Right lobe of liver (tissue), 6 donors: ENCODE results near the gene DIPK1B. TPM values are rescaled to one million over a fixed set of nuclear protein-coding genes. Genes with fewer than 3 reads are reported as not detected.
A peak's percentile ranks its signal among the peaks of the same experiment; 100 is the strongest.

Experiments
- ATAC-seq, 4 donors: fragments of 200-7000 bp; cut with Tn5 transposase; one replicate each; pipeline ENCODE4 v1.9.1; 2020; ENCODE audit warnings: mild to moderate bottlenecking in 4 of 4, moderate library complexity in 4 of 4
- DNase-seq, 3 donors: peaks; one replicate each; pipeline ENCODE4 v3.0.0-alpha.2; 2020
- H3K27ac ChIP-seq, 3 donors: fragments of 200-600 bp; one replicate each; pipeline ENCODE4 v1.8.0; 2022
- H3K27me3 ChIP-seq, 2 donors: fragments of 200-600 bp; one replicate each; pipeline ENCODE4 v1.8.0; 2022
- H3K36me3 ChIP-seq, 4 donors: fragments of 200-600 bp; sonication (generic) in 1 of 4; one replicate each; pipeline versions ENCODE4 v1.5.1 to v1.8.0; 2017 to 2022; ENCODE audit warnings: control low read depth in 1 of 4
- H3K4me1 ChIP-seq, 4 donors: fragments of 200-600 bp; sonication (generic) in 1 of 4; one replicate each; pipeline versions ENCODE4 v1.5.1 to v1.8.0; 2017 to 2022; ENCODE audit warnings: control low read depth in 1 of 4
- H3K4me3 ChIP-seq, 3 donors: fragments of 200-600 bp; one replicate each; pipeline ENCODE4 v1.8.0; 2022
- H3K9me3 ChIP-seq, 4 donors: fragments of 200-600 bp; sonication (generic) in 1 of 4; one replicate each; pipeline versions ENCODE4 v1.5.1 to v1.8.0; 2017 to 2022; ENCODE audit warnings: control low read depth in 1 of 4
- POLR2A ChIP-seq: fragments of 450-650 bp; IDR thresholded peaks from one replicate; pipeline ENCODE4 v1.6.1; 2017; ENCODE audit warnings: antibody characterized with exemption, mild to moderate bottlenecking
- WGBS: methylation state at CpG from one replicate; pipeline ENCODE4 v1.1.6; 2018; ENCODE audit warnings: low coverage, low lambda C conversion rate; ENCODE audit not compliant: insufficient coverage; ENCODE audit errors: missing lambda C conversion rate; 5-methylcytosine and 5-hydroxymethylcytosine counted together
- intact Hi-C, 2 donors: fragments of 100-400 bp; cut with DNase I; formaldehyde crosslinking; loops; one replicate each; pipeline versions ENCODE4 v1.11.2 to v1.14.1; 2022
- total RNA-seq, 6 experiments: library from RNA; depleted of rRNA in 2 of 6; stranded (reverse); fragments of >200 nt in 2 of 6; fragmentation: NEBNext Ultra II Directional in 3 of 6; extraction: Animal tissue kit (Norgen Biotek cat#: 25700) in 3 of 6; gene quantifications; one replicate each; pipeline versions ENCODE4 v1.1.0 to v1.2.4, GENCODE V29; 2016 to 2023
- TF ChIP-seq, protein P1 (sequence below), 4 donors: fragments of 200-600 bp in 3 of 4; fragments of 450-650 bp in 1 of 4; IDR thresholded peaks; one replicate each; pipeline versions ENCODE4 v1.5.1 to v1.8.0; 2016 to 2022; ENCODE audit warnings: antibody characterized with exemption in 4 of 4, mild to moderate bottlenecking in 2 of 4
- donor health status: DM: no; HTN: yes; CAD: no.
- donor health status: DM: no; HTN: no; CAD: no.
- donor health status: DM: no; HTN: no; CAD: no.
- donor health status: DM: no; HTN: yes; CAD: no.
- donor health status: DM: no; HTN: yes; CAD: no.

The DIPK1B gene
- total RNA-seq, 6 experiments from 2014 or later: 1.4 to 7.7 (median 5.1) TPM

DNA sequence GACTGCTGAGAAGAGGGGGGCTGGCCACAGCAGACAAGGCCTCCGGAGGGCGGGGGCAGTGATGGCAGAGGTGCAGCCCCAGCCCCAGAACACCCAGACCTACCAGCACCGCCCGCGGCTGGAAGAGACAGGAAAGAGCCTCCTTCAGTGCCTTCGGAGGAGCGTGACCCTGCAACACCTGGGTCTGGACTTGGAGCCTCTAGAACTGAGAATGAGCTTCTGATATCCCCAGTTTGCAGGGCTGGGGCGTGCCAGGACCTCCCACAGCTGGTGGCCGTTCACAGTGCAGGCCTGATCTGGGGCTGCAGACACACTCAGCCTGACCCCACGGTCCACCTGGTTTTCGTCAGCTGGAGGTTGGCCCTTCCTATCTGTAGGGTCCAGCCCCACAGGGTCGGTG, 21.2 kb downstream of the DIPK1B start:
- Histone ChIP-seq H3K4me3 (no peak overlapping the region), H3K27me3 (no peaks in the 10 kb centered on the region), H3K36me3 (no peaks in the 10 kb centered on the region), H3K4me1 (peaks cover 0 to 5% (median 2%) of the 10 kb centered on the region in 4 donors), H3K27ac (no peak overlapping the region), H3K9me3 (no peaks in the 10 kb centered on the region)
- 94% methylated on average over 3 of the region's 12 CpGs for WGBS
- intact Hi-C loops: no loop called here
- TF ChIP-seq, protein P1, sequence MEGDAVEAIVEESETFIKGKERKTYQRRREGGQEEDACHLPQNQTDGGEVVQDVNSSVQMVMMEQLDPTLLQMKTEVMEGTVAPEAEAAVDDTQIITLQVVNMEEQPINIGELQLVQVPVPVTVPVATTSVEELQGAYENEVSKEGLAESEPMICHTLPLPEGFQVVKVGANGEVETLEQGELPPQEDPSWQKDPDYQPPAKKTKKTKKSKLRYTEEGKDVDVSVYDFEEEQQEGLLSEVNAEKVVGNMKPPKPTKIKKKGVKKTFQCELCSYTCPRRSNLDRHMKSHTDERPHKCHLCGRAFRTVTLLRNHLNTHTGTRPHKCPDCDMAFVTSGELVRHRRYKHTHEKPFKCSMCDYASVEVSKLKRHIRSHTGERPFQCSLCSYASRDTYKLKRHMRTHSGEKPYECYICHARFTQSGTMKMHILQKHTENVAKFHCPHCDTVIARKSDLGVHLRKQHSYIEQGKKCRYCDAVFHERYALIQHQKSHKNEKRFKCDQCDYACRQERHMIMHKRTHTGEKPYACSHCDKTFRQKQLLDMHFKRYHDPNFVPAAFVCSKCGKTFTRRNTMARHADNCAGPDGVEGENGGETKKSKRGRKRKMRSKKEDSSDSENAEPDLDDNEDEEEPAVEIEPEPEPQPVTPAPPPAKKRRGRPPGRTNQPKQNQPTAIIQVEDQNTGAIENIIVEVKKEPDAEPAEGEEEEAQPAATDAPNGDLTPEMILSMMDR (IDR thresholded peaks at IDR 0.05): no peak
- DNase-seq (no peak), ATAC-seq (no peak)

DNA sequence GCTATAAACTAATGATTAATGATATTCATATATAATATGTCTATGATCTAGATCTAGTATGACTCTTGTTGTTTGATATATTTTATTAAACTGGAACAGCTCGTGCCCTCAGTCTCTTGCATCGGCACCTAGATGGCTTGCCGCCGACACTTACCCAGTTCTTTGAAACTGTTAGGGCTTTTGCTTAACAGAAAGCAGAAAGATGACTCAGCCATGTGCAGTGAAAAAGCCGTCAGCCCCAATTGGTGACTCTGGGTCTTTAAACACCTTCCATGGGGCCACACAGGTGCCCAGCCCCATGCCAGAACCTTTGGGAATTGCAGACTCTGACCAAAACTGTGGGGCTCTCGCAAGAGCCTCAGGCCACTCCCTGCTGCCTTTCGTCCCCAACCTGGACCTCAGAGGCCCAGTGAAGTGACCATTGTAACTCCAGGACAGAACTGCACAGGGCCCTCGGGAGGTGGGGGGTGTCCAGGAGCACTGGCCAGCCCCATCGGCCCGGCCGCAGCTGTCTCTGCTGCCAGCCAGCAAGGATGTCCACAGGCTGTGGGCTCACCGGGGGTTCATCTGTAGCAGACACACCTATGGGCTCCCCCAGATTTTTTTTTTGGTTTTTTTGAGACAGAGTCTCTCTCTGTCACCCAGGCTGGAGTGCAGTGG, 22.6 kb downstream of the DIPK1B start:
- Histone ChIP-seq H3K4me1 (no peaks in the 10 kb centered on the region), H3K27ac (no peak overlapping the region), H3K27me3 (no peaks in the 10 kb centered on the region), H3K36me3 (no peaks in the 10 kb centered on the region), H3K9me3 (no peaks in the 10 kb centered on the region), H3K4me3 (no peak overlapping the region)
- DNase-seq (no peak), ATAC-seq (peak in 2 of 4 donors; percentile 8 to 11)
- TF ChIP-seq, protein P1 (IDR thresholded peaks at IDR 0.05): no peak
- WGBS: 89% methylated on average over 6 of the region's 12 CpGs
- intact Hi-C loops: no loop called here

DNA sequence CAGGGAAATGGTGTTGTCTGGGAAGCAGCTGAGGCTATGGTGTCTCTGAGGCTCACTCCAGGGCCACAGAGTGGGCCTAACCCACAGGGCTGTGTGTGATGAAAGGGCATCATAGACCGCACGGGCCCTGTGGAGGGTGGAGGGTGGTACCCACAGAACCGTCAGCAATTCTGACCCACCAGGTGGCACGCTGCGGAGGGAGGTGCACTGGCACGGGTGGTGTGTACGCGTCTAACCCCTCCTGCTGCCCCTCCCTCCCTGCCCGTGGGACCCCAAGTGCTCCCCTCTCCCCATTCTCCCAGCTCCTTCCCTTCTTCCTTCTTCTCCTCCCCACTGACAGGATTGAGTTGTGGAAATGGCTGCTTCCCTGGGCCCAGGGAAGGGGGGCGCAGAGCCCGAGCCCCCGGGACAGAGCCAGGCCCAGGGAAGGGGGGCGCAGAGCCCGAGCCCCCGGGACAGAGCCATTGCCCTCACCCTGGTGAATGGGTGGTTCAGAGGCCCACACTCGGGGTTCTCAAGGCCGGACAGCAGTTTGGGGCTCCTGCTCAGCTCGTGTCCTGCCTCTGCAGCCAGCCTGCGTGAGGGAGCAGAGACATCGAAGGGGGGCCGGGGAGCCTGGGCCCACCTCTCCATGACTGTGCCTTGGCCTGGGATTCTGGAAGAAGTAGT, 23.6 kb downstream of the DIPK1B start:
- Histone ChIP-seq H3K4me3 (no peak overlapping the region), H3K4me1 (peaks cover 0 to 2% (median 0%) of the 10 kb centered on the region in 4 donors), H3K9me3 (no peaks in the 10 kb centered on the region), H3K27me3 (no peaks in the 10 kb centered on the region), H3K27ac (no peak overlapping the region), H3K36me3 (no peaks in the 10 kb centered on the region)
- no peak for TF ChIP-seq POLR2A
- TF ChIP-seq, protein P1 (IDR thresholded peaks at IDR 0.05): no peak
- WGBS: 82% methylated on average over 2 of the region's 21 CpGs
- intact Hi-C loops: no loop called here
- DNase-seq (no peak), ATAC-seq (peak in 1 of 4 donors; percentile 13)

DNA sequence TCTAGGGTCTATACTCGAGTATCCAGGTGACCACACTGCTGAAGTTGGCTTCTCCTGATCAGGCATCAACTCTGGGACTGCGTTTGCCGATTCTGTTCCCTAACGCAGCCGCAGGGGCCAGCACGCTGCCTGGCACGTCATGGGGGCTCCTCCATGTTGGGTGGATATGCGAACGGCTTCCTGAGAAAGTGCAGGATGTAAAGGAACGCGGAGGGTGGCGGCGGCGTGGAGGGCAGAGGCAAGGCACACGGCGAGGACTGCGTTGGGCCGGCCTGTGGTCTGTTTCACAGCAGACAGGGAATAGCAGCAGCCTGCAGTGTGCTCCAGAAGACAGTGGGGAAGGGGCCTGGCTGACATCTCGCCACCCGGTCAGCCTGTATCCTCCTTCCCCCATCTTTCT, 26.6 kb downstream of the DIPK1B start:
- TF ChIP-seq POLR2A: no peak
- TF ChIP-seq, protein P1 (IDR thresholded peaks at IDR 0.05): no peak
- Histone ChIP-seq H3K4me1 (peaks cover 0 to 5% (median 0%) of the 10 kb centered on the region in 4 donors), H3K27ac (no peak overlapping the region), H3K36me3 (no peaks in the 10 kb centered on the region), H3K4me3 (no peak overlapping the region), H3K27me3 (no peaks in the 10 kb centered on the region), H3K9me3 (no peaks in the 10 kb centered on the region)
- intact Hi-C loops: no loop called here
- no peak for DNase-seq
- WGBS: 88% methylated on average over 18 of the region's 20 CpGs
- ATAC-seq: no peak
